Measurements from ENCODE around the gene MASP1.

Gene MASP1

DNA sequence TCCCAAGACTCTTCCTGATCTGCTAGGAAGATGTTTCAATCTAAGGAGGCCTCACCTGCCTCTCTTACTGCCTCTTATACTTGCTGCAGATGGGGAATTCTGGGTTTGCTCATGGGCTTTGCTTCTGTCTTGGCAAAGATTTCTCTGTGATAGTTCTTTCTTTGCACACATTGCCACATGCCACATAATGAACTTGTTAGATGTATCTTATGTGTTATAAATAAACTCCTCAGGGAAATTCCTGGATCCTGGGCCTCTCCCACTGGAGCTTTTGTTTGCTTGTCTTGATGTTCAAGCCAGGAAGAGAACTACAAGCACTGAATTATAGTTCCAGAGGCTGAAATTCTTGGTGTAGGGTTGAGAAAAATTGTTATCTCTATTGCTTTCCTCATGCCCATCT is 82.0 kb downstream of the MASP1 start:
- Histone ChIP-seq H3K79me2 (ENCODE audit: insufficient read depth, low read length) (no peaks in the 10 kb centered on the region), H3F3A (ENCODE audit: insufficient read depth, low read length) (no peaks in the 10 kb centered on the region), H3K36me3 (ENCODE audit: insufficient read depth, low read length) (no peaks in the 10 kb centered on the region), H3K4me2 (ENCODE audit: low read length) (no peak overlapping the region), H3K4me1 (ENCODE audit: insufficient read depth, low read length, severe bottlenecking) (no peaks in the 10 kb centered on the region), H3K9me3 (ENCODE audit: low read length) (no peaks in the 10 kb centered on the region), H3K9ac (ENCODE audit: low read length) (no peak overlapping the region), H3K4me3 (ENCODE audit: low read depth, low read length, poor library complexity, severe bottlenecking) (no peak overlapping the region), H3K9me2 (ENCODE audit: low read depth, low read length) (no peaks in the 10 kb centered on the region), H4K20me1 (ENCODE audit: insufficient read depth, low read length) (no peaks in the 10 kb centered on the region), H2AFZ (ENCODE audit: low read length) (no peak overlapping the region), H3K27ac (ENCODE audit: low read depth, low read length, poor library complexity, severe bottlenecking) (no peak overlapping the region), H3K27me3 (ENCODE audit: insufficient read depth, low read length) (peaks cover 17% of the 10 kb centered on the region; the same call in 1 of the 2 replicates)
- TF ChIP-seq, protein P1, sequence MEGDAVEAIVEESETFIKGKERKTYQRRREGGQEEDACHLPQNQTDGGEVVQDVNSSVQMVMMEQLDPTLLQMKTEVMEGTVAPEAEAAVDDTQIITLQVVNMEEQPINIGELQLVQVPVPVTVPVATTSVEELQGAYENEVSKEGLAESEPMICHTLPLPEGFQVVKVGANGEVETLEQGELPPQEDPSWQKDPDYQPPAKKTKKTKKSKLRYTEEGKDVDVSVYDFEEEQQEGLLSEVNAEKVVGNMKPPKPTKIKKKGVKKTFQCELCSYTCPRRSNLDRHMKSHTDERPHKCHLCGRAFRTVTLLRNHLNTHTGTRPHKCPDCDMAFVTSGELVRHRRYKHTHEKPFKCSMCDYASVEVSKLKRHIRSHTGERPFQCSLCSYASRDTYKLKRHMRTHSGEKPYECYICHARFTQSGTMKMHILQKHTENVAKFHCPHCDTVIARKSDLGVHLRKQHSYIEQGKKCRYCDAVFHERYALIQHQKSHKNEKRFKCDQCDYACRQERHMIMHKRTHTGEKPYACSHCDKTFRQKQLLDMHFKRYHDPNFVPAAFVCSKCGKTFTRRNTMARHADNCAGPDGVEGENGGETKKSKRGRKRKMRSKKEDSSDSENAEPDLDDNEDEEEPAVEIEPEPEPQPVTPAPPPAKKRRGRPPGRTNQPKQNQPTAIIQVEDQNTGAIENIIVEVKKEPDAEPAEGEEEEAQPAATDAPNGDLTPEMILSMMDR (IDR thresholded peaks at IDR 0.05; ENCODE audit: low read length), result no peak
- no peak for TF ChIP-seq EZH2 (IDR thresholded peaks at IDR 0.05; ENCODE audit: borderline replicate concordance, low read length)

DNA sequence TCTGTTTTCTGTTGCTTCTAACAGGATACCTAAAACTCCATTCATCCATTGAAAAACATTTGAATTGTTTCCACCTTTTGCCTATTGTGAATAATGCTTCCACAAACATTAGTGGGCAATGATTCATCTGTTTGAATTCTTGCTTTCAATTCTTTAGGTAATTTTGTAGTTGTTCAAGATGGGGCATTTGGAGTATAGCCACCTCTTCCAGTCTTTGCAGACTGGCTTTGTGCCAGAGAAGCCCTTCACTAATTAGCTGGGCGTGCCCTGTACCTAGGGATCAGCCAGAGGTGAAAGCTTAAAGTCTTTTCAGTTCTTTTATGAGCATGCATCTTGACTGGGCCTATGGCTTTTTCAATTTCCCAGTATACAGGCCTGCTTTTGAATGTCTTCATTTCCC is 83.4 kb downstream of the MASP1 start:
- Histone ChIP-seq H3K9me3 (ENCODE audit: low read length) (no peaks in the 10 kb centered on the region), H4K20me1 (ENCODE audit: insufficient read depth, low read length) (no peaks in the 10 kb centered on the region), H3K27ac (ENCODE audit: low read depth, low read length, poor library complexity, severe bottlenecking) (no peak overlapping the region), H3K4me3 (ENCODE audit: low read depth, low read length, poor library complexity, severe bottlenecking) (no peak overlapping the region), H3K36me3 (ENCODE audit: insufficient read depth, low read length) (no peaks in the 10 kb centered on the region), H3K27me3 (ENCODE audit: insufficient read depth, low read length) (peaks cover 17% of the 10 kb centered on the region; the same call in 1 of the 2 replicates), H3K79me2 (ENCODE audit: insufficient read depth, low read length) (no peaks in the 10 kb centered on the region), H3F3A (ENCODE audit: insufficient read depth, low read length) (no peaks in the 10 kb centered on the region), H3K9me2 (ENCODE audit: low read depth, low read length) (no peaks in the 10 kb centered on the region), H3K4me2 (ENCODE audit: low read length) (no peak overlapping the region), H2AFZ (ENCODE audit: low read length) (no peak overlapping the region), H3K9ac (ENCODE audit: low read length) (no peak overlapping the region), H3K4me1 (ENCODE audit: insufficient read depth, low read length, severe bottlenecking) (no peaks in the 10 kb centered on the region)
- TF ChIP-seq EZH2 (IDR thresholded peaks at IDR 0.05; ENCODE audit: borderline replicate concordance, low read length), result no peak

DNA sequence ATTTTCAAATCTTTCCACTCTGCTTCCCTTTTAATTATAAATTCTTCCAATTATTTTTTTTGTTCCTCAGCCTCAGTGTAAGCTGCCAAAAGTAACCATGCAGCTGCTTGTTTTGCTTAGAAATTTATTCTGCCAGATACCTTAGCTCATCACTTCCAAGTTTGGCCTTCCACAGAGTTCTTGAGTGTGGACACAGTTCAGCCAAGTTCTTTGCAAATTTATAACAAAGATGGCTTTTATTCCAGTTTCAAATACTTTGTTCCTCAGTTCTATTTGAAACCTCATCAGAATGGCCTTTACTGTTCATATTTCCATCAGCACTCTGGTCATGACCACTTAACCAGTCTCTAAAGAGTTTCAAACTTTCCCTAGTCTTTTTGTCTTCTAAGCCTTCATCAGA is 83.9 kb downstream of the MASP1 start:
- Histone ChIP-seq H3K9me3 (ENCODE audit: low read length) (no peaks in the 10 kb centered on the region), H2AFZ (ENCODE audit: low read length) (no peak overlapping the region), H3K9me2 (ENCODE audit: low read depth, low read length) (no peaks in the 10 kb centered on the region), H3K79me2 (ENCODE audit: insufficient read depth, low read length) (no peaks in the 10 kb centered on the region), H3K9ac (ENCODE audit: low read length) (no peak overlapping the region), H3K27ac (ENCODE audit: low read depth, low read length, poor library complexity, severe bottlenecking) (no peak overlapping the region), H3K4me2 (ENCODE audit: low read length) (no peak overlapping the region), H3K4me1 (ENCODE audit: insufficient read depth, low read length, severe bottlenecking) (no peaks in the 10 kb centered on the region), H4K20me1 (ENCODE audit: insufficient read depth, low read length) (no peaks in the 10 kb centered on the region), H3F3A (ENCODE audit: insufficient read depth, low read length) (no peaks in the 10 kb centered on the region), H3K36me3 (ENCODE audit: insufficient read depth, low read length) (no peaks in the 10 kb centered on the region), H3K4me3 (ENCODE audit: low read depth, low read length, poor library complexity, severe bottlenecking) (no peak overlapping the region), H3K27me3 (ENCODE audit: insufficient read depth, low read length) (peaks cover 17% of the 10 kb centered on the region; the same call in 1 of the 2 replicates)
- TF ChIP-seq, protein P1 (IDR thresholded peaks at IDR 0.05; ENCODE audit: low read length), result no peak
- no peak for TF ChIP-seq EZH2 (IDR thresholded peaks at IDR 0.05; ENCODE audit: borderline replicate concordance, low read length)

- no peaks in the 10 kb centered on the region for H3F3A ChIP-seq (ENCODE audit: insufficient read depth, low read length)
- no peaks in the 10 kb centered on the region for H4K20me1 ChIP-seq (ENCODE audit: insufficient read depth, low read length)
- H3K9ac ChIP-seq (ENCODE audit: low read length), result no peak overlapping the region
- H3K27me3 ChIP-seq (ENCODE audit: insufficient read depth, low read length), result peaks cover 17% of the 10 kb centered on the region; the same call in 1 of the 2 replicates
- H3K4me2 ChIP-seq (ENCODE audit: low read length), result no peak overlapping the region
- no peak overlapping the region for H2AFZ ChIP-seq (ENCODE audit: low read length)
- H3K9me3 ChIP-seq (ENCODE audit: low read length), result no peaks in the 10 kb centered on the region
- no peak overlapping the region for H3K4me3 ChIP-seq (ENCODE audit: low read depth, low read length, poor library complexity, severe bottlenecking)
- no peak overlapping the region for H3K27ac ChIP-seq (ENCODE audit: low read depth, low read length, poor library complexity, severe bottlenecking)
- no peaks in the 10 kb centered on the region for H3K36me3 ChIP-seq (ENCODE audit: insufficient read depth, low read length)
- no peaks in the 10 kb centered on the region for H3K79me2 ChIP-seq (ENCODE audit: insufficient read depth, low read length)
- TF ChIP-seq, protein P1 (IDR thresholded peaks at IDR 0.05; ENCODE audit: low read length), result no peak
- no peak for TF ChIP-seq EZH2 (IDR thresholded peaks at IDR 0.05; ENCODE audit: borderline replicate concordance, low read length)
- no peaks in the 10 kb centered on the region for H3K9me2 ChIP-seq (ENCODE audit: low read depth, low read length)
- no peaks in the 10 kb centered on the region for H3K4me1 ChIP-seq (ENCODE audit: insufficient read depth, low read length, severe bottlenecking)
Observed at GRCh38 chr3:187207062-187207461, 84.5 kb downstream of the MASP1 start.
